NB4 (cell line): Measurements from ENCODE around the gene DNAH1.

Experiments used
- CTCF ChIP-seq: IDR thresholded peaks from one replicate; pipeline ENCODE4 v1.5.1; 2012; ENCODE audit warnings: low read depth, low read length
- POLR2A ChIP-seq: IDR thresholded peaks from 2 replicates; pipeline ENCODE4 v1.6.1; 2011; ENCODE audit warnings: mild to moderate bottlenecking; ENCODE audit not compliant: insufficient read length; ENCODE audit errors: extremely low read depth

- TF ChIP-seq CTCF (no peak), POLR2A (no peak)
These were observed 88.9 kb downstream of the DNAH1 start for GRCh38 chr3:52405066-52405465.
